ENCODE results near the gene SIRPD. TPM values are rescaled to one million over a fixed set of nuclear protein-coding genes. Genes with fewer than 3 reads are reported as not detected.

SIRPD gene
- total RNA-seq (under 1 TPM; 0.28 to 0.86 TPM), polyA plus RNA-seq (1 to 10 TPM in 1 of 2 donors, under 1 TPM in 1; 0.75 to 1.9 TPM)
- long read RNA-seq, donor 1: 0 reads
- long read RNA-seq, donor 2: 0 reads
- long read RNA-seq, donor 3: 0 reads
- long read RNA-seq, donor 4: 0 reads
- long read RNA-seq, donor 5: 0 reads

GRCh38 chr20:1557605-1558004, at the start of gene SIRPD:
TSS of gene SIRPD (minus strand) at chr20:1557705. CDS start at chr20:1557653, 52 bp downstream.
- 82 to 93% methylated on average over 2 of the region's 2 CpGs for WGBS, 2 donors
- Histone ChIP-seq H3K36me3 (ENCODE audit: control insufficient read depth in 4 of 4, insufficient read depth in 4 of 4, low read length in 4 of 4) (no peaks in the 10 kb centered on the region), H3K4me1 (ENCODE audit: control insufficient read depth in 5 of 5, insufficient read depth in 5 of 5, low read length in 5 of 5) (no peaks in the 10 kb centered on the region), H3K27ac (ENCODE audit: low read depth in 1 of 2, low read length in 1 of 2) (no peak within 1 kb of the TSS), H3K4me3 (no peak within 1 kb of the TSS), H3K9me3 (ENCODE audit: control insufficient read depth in 4 of 4, insufficient read depth in 3 of 4, low read length in 3 of 4) (no peaks in the 10 kb centered on the region), H3K9ac (ENCODE audit: insufficient read depth in 1 of 2, low read length in 2 of 2) (no peak within 1 kb of the TSS), H3K27me3 (ENCODE audit: control insufficient read depth in 3 of 3, insufficient read depth in 3 of 3, low read length in 2 of 3) (peaks cover 0 to 2% (median 0%) of the 10 kb centered on the region in 3 donors)
- ATAC-seq (ENCODE audit: insufficient read depth, low FRiP score) (no peak), DNase-seq (no peak)
- no peak for TF ChIP-seq CTCF (IDR thresholded peaks at IDR 0.05; ENCODE audit: control extremely low read depth, extremely low read depth)

GRCh38 chr20:1600736-1601135, 43.2 kb upstream of the SIRPD start:
- no CpG with 5 or more reads among the region's 5 CpGs for WGBS, 2 donors
- TF ChIP-seq CTCF (IDR thresholded peaks at IDR 0.05; ENCODE audit: control extremely low read depth, extremely low read depth): no peak
- Histone ChIP-seq H3K36me3 (ENCODE audit: control insufficient read depth in 4 of 4, insufficient read depth in 4 of 4, low read length in 4 of 4) (no peaks in the 10 kb centered on the region), H3K4me3 (no peak overlapping the region), H3K9ac (ENCODE audit: insufficient read depth in 1 of 2, low read length in 2 of 2) (no peak overlapping the region), H3K4me1 (ENCODE audit: control insufficient read depth in 5 of 5, insufficient read depth in 5 of 5, low read length in 5 of 5) (no peaks in the 10 kb centered on the region), H3K9me3 (ENCODE audit: control insufficient read depth in 4 of 4, insufficient read depth in 3 of 4, low read length in 3 of 4) (no peaks in the 10 kb centered on the region), H3K27ac (ENCODE audit: low read depth in 1 of 2, low read length in 1 of 2) (no peak overlapping the region), H3K27me3 (ENCODE audit: control insufficient read depth in 3 of 3, insufficient read depth in 3 of 3, low read length in 2 of 3) (no peaks in the 10 kb centered on the region)
- ATAC-seq (ENCODE audit: insufficient read depth, low FRiP score): no peak
- DNase-seq: no peak

- WGBS, 2 donors: no CpG with 5 or more reads among the region's 1 CpG
- DNase-seq (no peak), ATAC-seq (ENCODE audit: insufficient read depth, low FRiP score) (no peak)
Observed at GRCh38 chr20:1595333-1595732, 37.8 kb upstream of the SIRPD start.

More at GRCh38 chr20:1595333-1595732, 37.8 kb upstream of the SIRPD start:
- Histone ChIP-seq H3K4me1 (ENCODE audit: control insufficient read depth in 5 of 5, insufficient read depth in 5 of 5, low read length in 5 of 5) (no peaks in the 10 kb centered on the region), H3K36me3 (ENCODE audit: control insufficient read depth in 4 of 4, insufficient read depth in 4 of 4, low read length in 4 of 4) (no peaks in the 10 kb centered on the region), H3K27me3 (ENCODE audit: control insufficient read depth in 3 of 3, insufficient read depth in 3 of 3, low read length in 2 of 3) (no peaks in the 10 kb centered on the region), H3K9me3 (ENCODE audit: control insufficient read depth in 4 of 4, insufficient read depth in 3 of 4, low read length in 3 of 4) (no peaks in the 10 kb centered on the region), H3K4me3 (no peak overlapping the region), H3K27ac (ENCODE audit: low read depth in 1 of 2, low read length in 1 of 2) (no peak overlapping the region), H3K9ac (ENCODE audit: insufficient read depth in 1 of 2, low read length in 2 of 2) (no peak overlapping the region)
- no peak for TF ChIP-seq CTCF (IDR thresholded peaks at IDR 0.05; ENCODE audit: control extremely low read depth, extremely low read depth)

All from lung (tissue), 16 donors.